Measurements from ENCODE around the gene ATP6V0E1.

DNA sequence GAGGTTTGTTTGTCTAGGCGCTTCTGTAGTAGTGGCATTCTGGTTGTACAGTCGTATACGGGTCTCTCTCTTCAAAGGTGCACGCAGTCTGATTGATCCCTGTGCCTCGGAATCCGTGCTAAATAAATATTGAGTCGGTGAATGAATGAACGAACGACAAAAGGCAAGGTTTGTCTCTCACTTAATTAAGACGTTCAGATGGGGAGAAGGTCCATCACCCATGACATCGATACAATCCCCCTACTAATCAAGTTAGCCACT, 72.1 kb downstream of the ATP6V0E1 start:
- TF ChIP-seq CTCF (IDR thresholded peaks at IDR 0.05; ENCODE audit: low read length) (no peak), EZH2 (optimal IDR thresholded peaks at IDR 0.05; ENCODE audit: low read depth, low read length) (no peak), EZH2phosphoT487 (IDR thresholded peaks at IDR 0.05; ENCODE audit: low read length) (no peak)
